ENCODE data around the gene MISP.

MISP gene

GRCh38 chr19:791567-792305 lies 40.8 kb downstream of the MISP start:
- no peak overlapping the region for H3K4me3 ChIP-seq (ENCODE audit: low read depth, low read length)
- DNase-seq (ENCODE audit: low read depth) = no peak

GRCh38 chr19:792306-792885 lies 41.5 kb downstream of the MISP start:
- no peak overlapping the region for H3K4me3 ChIP-seq (ENCODE audit: low read depth, low read length)

GRCh38 chr19:793806-794205 lies 42.9 kb downstream of the MISP start:
- no peak overlapping the region for H3K4me3 ChIP-seq (ENCODE audit: low read depth, low read length)
- DNase-seq (ENCODE audit: low read depth) = no peak

More at GRCh38 chr19:792306-792885, 41.5 kb downstream of the MISP start:
- no peak for DNase-seq (ENCODE audit: low read depth)

- H3K4me3 ChIP-seq (ENCODE audit: low read depth, low read length) = no peak overlapping the region
- DNase-seq (ENCODE audit: low read depth) = no peak
These were observed 44.2 kb downstream of the MISP start for GRCh38 chr19:795073-795611.

GRCh38 chr19:795691-796581 lies 45.0 kb downstream of the MISP start:
- DNase-seq (ENCODE audit: low read depth) = no peak
- H3K4me3 ChIP-seq (ENCODE audit: low read depth, low read length) = peak overlapping the region; percentile 61

GRCh38 chr19:796692-797527 lies 46.0 kb downstream of the MISP start, which contains the start of gene PTBP1:
PTBP1 (plus strand) TSS chr19:797452; CDS start chr19:797498, 46 bp downstream.
- DNase-seq (ENCODE audit: low read depth) = peak; percentile 100

GRCh38 chr19:797528-798414 lies 46.9 kb downstream of the MISP start:
- peak; percentile 65 for DNase-seq (ENCODE audit: low read depth)
- peak overlapping the region; percentile 90 for H3K4me3 ChIP-seq (ENCODE audit: low read depth, low read length)

More at GRCh38 chr19:796692-797527, 46.0 kb downstream of the MISP start, which contains the start of gene PTBP1:
- peak within 1 kb of the TSS; percentile 90 for H3K4me3 ChIP-seq (ENCODE audit: low read depth, low read length)

- no peak for DNase-seq (ENCODE audit: low read depth)
These were observed 47.6 kb downstream of the MISP start for GRCh38 chr19:798415-799075.

GRCh38 chr19:799076-799881 lies 48.4 kb downstream of the MISP start:
- DNase-seq (ENCODE audit: low read depth) = no peak
- H3K4me3 ChIP-seq (ENCODE audit: low read depth, low read length) = peak overlapping the region; percentile 90

More at GRCh38 chr19:798415-799075, 47.6 kb downstream of the MISP start:
- peak overlapping the region; percentile 90 for H3K4me3 ChIP-seq (ENCODE audit: low read depth, low read length)

- peak overlapping the region; percentile 12 for H3K4me3 ChIP-seq (ENCODE audit: low read depth, low read length)
- DNase-seq (ENCODE audit: low read depth) = no peak
These were observed 49.6 kb downstream of the MISP start for GRCh38 chr19:800360-801029.

- H3K4me3 ChIP-seq (ENCODE audit: low read depth, low read length) = peak overlapping the region; percentile 27
- no peak for DNase-seq (ENCODE audit: low read depth)
These were observed 50.3 kb downstream of the MISP start for GRCh38 chr19:801030-801860.

GRCh38 chr19:801861-802497 lies 51.1 kb downstream of the MISP start:
- H3K4me3 ChIP-seq (ENCODE audit: low read depth, low read length) = peak overlapping the region; percentile 27
- no peak for DNase-seq (ENCODE audit: low read depth)

- H3K4me3 ChIP-seq (ENCODE audit: low read depth, low read length) = peak overlapping the region; percentile 27
- DNase-seq (ENCODE audit: low read depth) = no peak
These were observed 51.7 kb downstream of the MISP start for GRCh38 chr19:802498-803098.

- no peak overlapping the region for H3K4me3 ChIP-seq (ENCODE audit: low read depth, low read length)
These were observed 52.2 kb downstream of the MISP start for GRCh38 chr19:803099-803561.

More at GRCh38 chr19:803099-803561, 52.2 kb downstream of the MISP start:
- DNase-seq (ENCODE audit: low read depth) = no peak

Data from skeletal muscle cell (primary cell).